Activated naive CD8-positive, alpha-beta T cell treated with anti-CD3 and anti-CD28 coated beads for 36 hours (primary cell): ENCODE results near the gene CDCA4. TPM values are rescaled to one million over a fixed set of nuclear protein-coding genes. Genes with fewer than 3 reads are reported as not detected.
A peak's percentile ranks its signal among the peaks of the same experiment; 100 is the strongest.

ENCODE experiments used
- DNase-seq: peaks from one replicate; pipeline ENCODE4 v3.0.0; 2021
- H3K27ac Mint-ChIP-seq: one replicate; pipeline ENCODE4 v1.8.0; 2022; ENCODE audit warnings: mild to moderate bottlenecking, moderate library complexity, mixed read lengths
- H3K27me3 Mint-ChIP-seq: one replicate; pipeline ENCODE4 v1.8.0; 2022; ENCODE audit warnings: mild to moderate bottlenecking, mixed read lengths
- H3K36me3 Mint-ChIP-seq: one replicate; pipeline ENCODE4 v1.8.0; 2021; ENCODE audit warnings: mild to moderate bottlenecking, mixed read lengths
- H3K4me1 Mint-ChIP-seq: one replicate; pipeline ENCODE4 v1.8.0; 2021; ENCODE audit warnings: mixed read lengths
- H3K4me3 Mint-ChIP-seq: one replicate; pipeline ENCODE4 v1.8.0; 2022; ENCODE audit warnings: mild to moderate bottlenecking, moderate library complexity, mixed read lengths
- H3K9me3 Mint-ChIP-seq: one replicate; pipeline ENCODE4 v1.8.0; 2022; ENCODE audit warnings: mixed read lengths
- total RNA-seq, 2 experiments: library from RNA; stranded (reverse); gene quantifications; one replicate each; pipeline ENCODE4 v1.2.3, GENCODE V29; 2021

Gene CDCA4
- total RNA-seq, 2 experiments from 2014 or later = 89.7 to 89.8 TPM

- no peaks in the 10 kb centered on the region for H3K27me3 Mint-ChIP-seq
- no peaks in the 10 kb centered on the region for H3K9me3 Mint-ChIP-seq
- peak; percentile 76 for DNase-seq
- peaks cover 62% of the 10 kb centered on the region for H3K4me1 Mint-ChIP-seq
- H3K36me3 Mint-ChIP-seq = peaks cover 28% of the 10 kb centered on the region
- H3K4me3 Mint-ChIP-seq = peak overlapping the region; percentile 92
- peak overlapping the region; percentile 90 for H3K27ac Mint-ChIP-seq
Measured at GRCh38 chr14:105061428-105062047, 40.7 kb upstream of the CDCA4 start.

- Mint-ChIP-seq H3K4me3 (peak overlapping the region; percentile 92), H3K27me3 (no peaks in the 10 kb centered on the region), H3K27ac (peak overlapping the region; percentile 90), H3K4me1 (peaks cover 55% of the 10 kb centered on the region), H3K9me3 (no peaks in the 10 kb centered on the region), H3K36me3 (peaks cover 28% of the 10 kb centered on the region)
- DNase-seq = peak; percentile 62
Measured at GRCh38 chr14:105060751-105061427, 40.0 kb upstream of the CDCA4 start.

GRCh38 chr14:105059925-105060565, 39.2 kb upstream of the CDCA4 start:
- Mint-ChIP-seq H3K36me3 (peaks cover 29% of the 10 kb centered on the region), H3K27me3 (no peaks in the 10 kb centered on the region), H3K9me3 (no peaks in the 10 kb centered on the region), H3K4me1 (peaks cover 57% of the 10 kb centered on the region), H3K27ac (peak overlapping the region; percentile 90), H3K4me3 (peak overlapping the region; percentile 92)
- DNase-seq = no peak

GRCh38 chr14:105059035-105059924, 38.4 kb upstream of the CDCA4 start:
- DNase-seq = peak; percentile 76
- Mint-ChIP-seq H3K27me3 (no peaks in the 10 kb centered on the region), H3K36me3 (peaks cover 21% of the 10 kb centered on the region), H3K4me3 (peak overlapping the region; percentile 52), H3K4me1 (peaks cover 55% of the 10 kb centered on the region), H3K9me3 (no peaks in the 10 kb centered on the region), H3K27ac (peak overlapping the region; percentile 90)

GRCh38 chr14:105058521-105059034, 37.7 kb upstream of the CDCA4 start:
- peaks cover 19% of the 10 kb centered on the region for H3K36me3 Mint-ChIP-seq
- no peak overlapping the region for H3K4me3 Mint-ChIP-seq
- peak overlapping the region; percentile 90 for H3K27ac Mint-ChIP-seq
- no peaks in the 10 kb centered on the region for H3K9me3 Mint-ChIP-seq
- H3K4me1 Mint-ChIP-seq = peaks cover 53% of the 10 kb centered on the region
- no peak for DNase-seq
- H3K27me3 Mint-ChIP-seq = no peaks in the 10 kb centered on the region

- DNase-seq = no peak
- Mint-ChIP-seq H3K4me3 (no peak overlapping the region), H3K27ac (peak overlapping the region; percentile 34), H3K36me3 (peaks cover 18% of the 10 kb centered on the region), H3K4me1 (peaks cover 38% of the 10 kb centered on the region), H3K27me3 (no peaks in the 10 kb centered on the region), H3K9me3 (no peaks in the 10 kb centered on the region)
Measured at GRCh38 chr14:105056303-105056831, 35.5 kb upstream of the CDCA4 start.

- Mint-ChIP-seq H3K36me3 (peaks cover 21% of the 10 kb centered on the region), H3K4me3 (no peak overlapping the region), H3K27me3 (no peaks in the 10 kb centered on the region), H3K9me3 (no peaks in the 10 kb centered on the region), H3K27ac (no peak overlapping the region), H3K4me1 (peaks cover 37% of the 10 kb centered on the region)
- DNase-seq = no peak
Measured at GRCh38 chr14:105055736-105056302, 34.9 kb upstream of the CDCA4 start.

- Mint-ChIP-seq H3K4me1 (peaks cover 33% of the 10 kb centered on the region), H3K9me3 (no peaks in the 10 kb centered on the region), H3K4me3 (no peak overlapping the region), H3K27ac (no peak overlapping the region), H3K36me3 (peaks cover 21% of the 10 kb centered on the region), H3K27me3 (no peaks in the 10 kb centered on the region)
- DNase-seq = no peak
Measured at GRCh38 chr14:105055334-105055733, 34.5 kb upstream of the CDCA4 start.

- H3K9me3 Mint-ChIP-seq = no peaks in the 10 kb centered on the region
- no peak for DNase-seq
- no peak overlapping the region for H3K27ac Mint-ChIP-seq
- H3K36me3 Mint-ChIP-seq = peaks cover 20% of the 10 kb centered on the region
- H3K4me3 Mint-ChIP-seq = no peak overlapping the region
- no peaks in the 10 kb centered on the region for H3K27me3 Mint-ChIP-seq
- peaks cover 19% of the 10 kb centered on the region for H3K4me1 Mint-ChIP-seq
Measured at GRCh38 chr14:105053996-105054395, 33.1 kb upstream of the CDCA4 start.

- no peak for DNase-seq
- H3K36me3 Mint-ChIP-seq = peaks cover 21% of the 10 kb centered on the region
- H3K4me3 Mint-ChIP-seq = no peak overlapping the region
- peak overlapping the region; percentile 49 for H3K27ac Mint-ChIP-seq
- H3K4me1 Mint-ChIP-seq = peaks cover 15% of the 10 kb centered on the region
- no peaks in the 10 kb centered on the region for H3K9me3 Mint-ChIP-seq
- no peaks in the 10 kb centered on the region for H3K27me3 Mint-ChIP-seq
Measured at GRCh38 chr14:105053421-105053820, 32.5 kb upstream of the CDCA4 start.

- H3K4me3 Mint-ChIP-seq = no peak overlapping the region
- H3K9me3 Mint-ChIP-seq = no peaks in the 10 kb centered on the region
Measured at GRCh38 chr14:105052110-105052458, 31.2 kb upstream of the CDCA4 start.

GRCh38 chr14:105051182-105052109, 30.6 kb upstream of the CDCA4 start:
- H3K4me1 Mint-ChIP-seq = peaks cover 8% of the 10 kb centered on the region
- H3K4me3 Mint-ChIP-seq = no peak overlapping the region
- peaks cover 19% of the 10 kb centered on the region for H3K36me3 Mint-ChIP-seq
- peak overlapping the region; percentile 29 for H3K27ac Mint-ChIP-seq
- no peak for DNase-seq
- H3K9me3 Mint-ChIP-seq = no peaks in the 10 kb centered on the region
- no peaks in the 10 kb centered on the region for H3K27me3 Mint-ChIP-seq

More at GRCh38 chr14:105052110-105052458, 31.2 kb upstream of the CDCA4 start:
- Mint-ChIP-seq H3K27me3 (no peaks in the 10 kb centered on the region), H3K4me1 (peaks cover 11% of the 10 kb centered on the region), H3K36me3 (peaks cover 19% of the 10 kb centered on the region), H3K27ac (no peak overlapping the region)
- no peak for DNase-seq

GRCh38 chr14:105050551-105050897, 29.6 kb upstream of the CDCA4 start:
- Mint-ChIP-seq H3K4me1 (peaks cover 14% of the 10 kb centered on the region), H3K36me3 (peaks cover 19% of the 10 kb centered on the region), H3K4me3 (no peak overlapping the region), H3K27ac (no peak overlapping the region), H3K9me3 (no peaks in the 10 kb centered on the region), H3K27me3 (no peaks in the 10 kb centered on the region)
- no peak for DNase-seq
